ENCODE measurements around the gene PRKAR1B. TPM values are rescaled to one million over a fixed set of nuclear protein-coding genes. Genes with fewer than 3 reads are reported as not detected.

The PRKAR1B gene
- total RNA-seq, 1 experiment from 2014 or later = 43.3 TPM

- Histone ChIP-seq H2AFZ (ENCODE audit: low read length) (no peak overlapping the region), H4K8ac (replicated peaks; ENCODE audit: insufficient read length, low read depth, low read length) (no peak overlapping the region), H4K5ac (ENCODE audit: insufficient read length, low read depth, low read length) (no peak overlapping the region), H3K79me2 (ENCODE audit: insufficient read depth, low read length) (no peaks in the 10 kb centered on the region), H2AK5ac (ENCODE audit: insufficient read length, low read length) (no peak overlapping the region), H3K14ac (ENCODE audit: insufficient read depth, low read length) (no peak overlapping the region; the same call in 1 of the 2 replicates), H2BK12ac (ENCODE audit: insufficient read length, low read depth, low read length) (no peak overlapping the region), H3K9ac (ENCODE audit: extremely low read depth, insufficient read length, low read length) (no peak overlapping the region), H2BK5ac (ENCODE audit: insufficient read length, low read length) (no peak overlapping the region), H3K56ac (ENCODE audit: insufficient read length, low read depth, low read length) (no peak overlapping the region), H3K79me1 (ENCODE audit: insufficient read depth, low read depth, low read length, poor library complexity, severe bottlenecking) (no peaks in the 10 kb centered on the region), H3K4ac (ENCODE audit: low read depth, low read length) (no peak overlapping the region), H3K4me2 (ENCODE audit: insufficient read depth, insufficient read length, low read length) (no peak overlapping the region), H3T11ph (ENCODE audit: low read length) (no peak overlapping the region), H4K20me1 (ENCODE audit: control insufficient read depth, insufficient read depth, insufficient read length) (no peaks in the 10 kb centered on the region), H3K27me3 (ENCODE audit: insufficient read depth, low read length) (no peaks in the 10 kb centered on the region), H3K4me1 (ENCODE audit: insufficient read depth, low read length) (no peaks in the 10 kb centered on the region), H2BK15ac (ENCODE audit: low read depth, low read length) (no peak overlapping the region), H3K23me2 (ENCODE audit: insufficient read length, low read depth, low read length, poor library complexity, severe bottlenecking) (no peaks in the 10 kb centered on the region), H3K27ac (ENCODE audit: insufficient read length, low read depth, low read length) (no peak overlapping the region), H3K23ac (ENCODE audit: insufficient read length, low read depth, low read length) (no peak overlapping the region), H3K18ac (ENCODE audit: insufficient read length, low read depth, low read length) (no peak overlapping the region), H3K9me3 (ENCODE audit: control insufficient read depth, low read depth, low read length) (no peaks in the 10 kb centered on the region), H4K91ac (ENCODE audit: insufficient read length, low read depth, low read length) (no peak overlapping the region), H2BK120ac (ENCODE audit: low read depth, low read length, poor library complexity, severe bottlenecking) (no peak overlapping the region), H2BK20ac (ENCODE audit: low read depth, low read length, poor library complexity, severe bottlenecking) (no peak overlapping the region)
- TF ChIP-seq, protein P1, sequence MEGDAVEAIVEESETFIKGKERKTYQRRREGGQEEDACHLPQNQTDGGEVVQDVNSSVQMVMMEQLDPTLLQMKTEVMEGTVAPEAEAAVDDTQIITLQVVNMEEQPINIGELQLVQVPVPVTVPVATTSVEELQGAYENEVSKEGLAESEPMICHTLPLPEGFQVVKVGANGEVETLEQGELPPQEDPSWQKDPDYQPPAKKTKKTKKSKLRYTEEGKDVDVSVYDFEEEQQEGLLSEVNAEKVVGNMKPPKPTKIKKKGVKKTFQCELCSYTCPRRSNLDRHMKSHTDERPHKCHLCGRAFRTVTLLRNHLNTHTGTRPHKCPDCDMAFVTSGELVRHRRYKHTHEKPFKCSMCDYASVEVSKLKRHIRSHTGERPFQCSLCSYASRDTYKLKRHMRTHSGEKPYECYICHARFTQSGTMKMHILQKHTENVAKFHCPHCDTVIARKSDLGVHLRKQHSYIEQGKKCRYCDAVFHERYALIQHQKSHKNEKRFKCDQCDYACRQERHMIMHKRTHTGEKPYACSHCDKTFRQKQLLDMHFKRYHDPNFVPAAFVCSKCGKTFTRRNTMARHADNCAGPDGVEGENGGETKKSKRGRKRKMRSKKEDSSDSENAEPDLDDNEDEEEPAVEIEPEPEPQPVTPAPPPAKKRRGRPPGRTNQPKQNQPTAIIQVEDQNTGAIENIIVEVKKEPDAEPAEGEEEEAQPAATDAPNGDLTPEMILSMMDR (conservative IDR thresholded peaks at IDR 0.05) = no peak
- peaks cover 0 to 4% (median 0%) of the 10 kb centered on the region in 3 experiments; a peak in 2 of 7 replicates for H3K36me3 Mint-ChIP-seq (ENCODE audit: insufficient read depth in 1 of 3, low read depth in 3 of 3)
- peaks cover 8 to 12% of the 10 kb centered on the region in 2 experiments for H3K4me1 Mint-ChIP-seq
- H3K9me3 Mint-ChIP-seq = no peaks in the 10 kb centered on the region
- no peak overlapping the region for H3K4me3 Mint-ChIP-seq
- no peak for DNase-seq
- H3K27ac Mint-ChIP-seq = no peak overlapping the region
- no CpG with 5 or more reads among the region's 18 CpGs for WGBS (ENCODE audit: extremely low coverage, insufficient read length, low lambda C conversion rate)
- H3K27me3 Mint-ChIP-seq (ENCODE audit: low read depth) = peaks cover 5% of the 10 kb centered on the region
Measured at GRCh38 chr7:543501-544337, 183.4 kb downstream of the PRKAR1B start.
